Omental fat pad (tissue), 4 donors: ENCODE measurements around the gene MEGF6. TPM values are rescaled to one million over a fixed set of nuclear protein-coding genes. Genes with fewer than 3 reads are reported as not detected.

ENCODE experiments used
- ATAC-seq: fragments of 150-250 bp; one replicate; pipeline ENCODE4 v1.9.1; 2016; ENCODE audit warnings: mild to moderate bottlenecking, moderate library complexity; ENCODE audit not compliant: low FRiP score
- DNase-seq: peaks from one replicate; pipeline ENCODE4 v3.0.0-alpha.2; 2019; ENCODE audit warnings: low spot score
- CTCF ChIP-seq, 3 donors: fragments of 450-650 bp; IDR thresholded peaks; one replicate each; pipeline ENCODE4 v1.5.1; 2016 to 2017; ENCODE audit warnings: antibody characterized with exemption in 3 of 3, mild to moderate bottlenecking in 3 of 3, moderate library complexity in 2 of 3
- total RNA-seq, 4 donors: library from RNA; depleted of rRNA; stranded (reverse); fragments of >200 nt; gene quantifications; one replicate each; pipeline ENCODE4 v1.1.0, GENCODE V29; 2016

MEGF6 gene
- total RNA-seq, 4 donors from 2014 or later = 13.2 to 60.1 (median 21.9) TPM

GRCh38 chr1:3612123-3612522 lies 815 bp upstream of the MEGF6 start:
- DNase-seq (no peak), ATAC-seq (no peak)
- no peak for TF ChIP-seq CTCF (IDR thresholded peaks at IDR 0.05)

- TF ChIP-seq CTCF (IDR thresholded peaks at IDR 0.05) = no peak
- ATAC-seq (no peak), DNase-seq (no peak)
Observed at GRCh38 chr1:3610527-3611169, 660 bp downstream of the MEGF6 start.

- no peak for ATAC-seq
- no peak for TF ChIP-seq CTCF (IDR thresholded peaks at IDR 0.05)
- DNase-seq = no peak
Observed at GRCh38 chr1:3609769-3610526, 1.4 kb downstream of the MEGF6 start.

GRCh38 chr1:3609016-3609768 lies 2.1 kb downstream of the MEGF6 start:
- ATAC-seq (no peak), DNase-seq (no peak)
- no peak for TF ChIP-seq CTCF (IDR thresholded peaks at IDR 0.05)

GRCh38 chr1:3608154-3608553 lies 3.2 kb downstream of the MEGF6 start:
- no peak for DNase-seq
- no peak for TF ChIP-seq CTCF (IDR thresholded peaks at IDR 0.05)

GRCh38 chr1:3607703-3608065 lies 3.6 kb downstream of the MEGF6 start:
- no peak for ATAC-seq
- TF ChIP-seq CTCF (IDR thresholded peaks at IDR 0.05) = no peak
- DNase-seq = no peak

More at GRCh38 chr1:3608154-3608553, 3.2 kb downstream of the MEGF6 start:
- ATAC-seq = no peak
